OCI-LY3 (cell line): ENCODE measurements around the gene PRDM16.

ENCODE experiments used
- EZH2phosphoT487 ChIP-seq: fragments of 200-600 bp; shearing (Covaris generic); IDR thresholded peaks from 2 replicates; pipeline ENCODE4 v1.6.1; 2018; ENCODE audit warnings: antibody characterized with exemption, mixed run types, low read depth
- TF ChIP-seq, protein P1 (sequence below): fragments of 200-600, 300-600 bp; sonication (generic); IDR thresholded peaks from 2 replicates; pipeline ENCODE4 v1.5.1; 2014; ENCODE audit warnings: antibody characterized with exemption, low read length, low read depth

DNA sequence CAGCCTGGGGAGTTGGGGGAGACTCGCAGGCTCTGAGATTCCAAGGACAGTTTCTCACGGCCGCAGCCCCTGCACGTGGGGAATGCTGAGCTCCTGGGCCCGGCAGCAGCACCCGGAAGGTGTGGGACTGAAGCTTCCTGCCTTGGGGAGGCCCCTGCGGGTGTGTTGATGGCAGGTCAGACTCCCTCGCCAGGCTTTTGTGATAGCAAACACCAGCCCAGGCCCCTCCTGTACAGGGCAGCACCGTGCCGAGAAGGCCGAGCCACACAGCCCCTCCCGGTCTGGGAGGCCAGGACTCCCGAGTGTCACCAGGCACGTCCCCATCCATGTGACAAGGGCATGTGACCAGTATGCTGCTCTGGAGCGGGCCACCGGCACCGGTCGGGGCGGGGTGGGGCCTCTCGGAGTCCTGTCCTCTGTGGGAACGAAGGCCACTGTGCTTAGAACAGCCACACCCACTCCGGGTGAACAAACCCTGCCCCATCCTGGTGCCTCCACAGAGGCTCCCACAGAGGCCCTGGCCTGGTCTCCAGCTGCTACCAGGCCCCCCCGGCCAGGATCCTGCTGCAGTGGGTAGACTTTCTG is 354.3 kb downstream of the PRDM16 start:
- TF ChIP-seq, protein P1, sequence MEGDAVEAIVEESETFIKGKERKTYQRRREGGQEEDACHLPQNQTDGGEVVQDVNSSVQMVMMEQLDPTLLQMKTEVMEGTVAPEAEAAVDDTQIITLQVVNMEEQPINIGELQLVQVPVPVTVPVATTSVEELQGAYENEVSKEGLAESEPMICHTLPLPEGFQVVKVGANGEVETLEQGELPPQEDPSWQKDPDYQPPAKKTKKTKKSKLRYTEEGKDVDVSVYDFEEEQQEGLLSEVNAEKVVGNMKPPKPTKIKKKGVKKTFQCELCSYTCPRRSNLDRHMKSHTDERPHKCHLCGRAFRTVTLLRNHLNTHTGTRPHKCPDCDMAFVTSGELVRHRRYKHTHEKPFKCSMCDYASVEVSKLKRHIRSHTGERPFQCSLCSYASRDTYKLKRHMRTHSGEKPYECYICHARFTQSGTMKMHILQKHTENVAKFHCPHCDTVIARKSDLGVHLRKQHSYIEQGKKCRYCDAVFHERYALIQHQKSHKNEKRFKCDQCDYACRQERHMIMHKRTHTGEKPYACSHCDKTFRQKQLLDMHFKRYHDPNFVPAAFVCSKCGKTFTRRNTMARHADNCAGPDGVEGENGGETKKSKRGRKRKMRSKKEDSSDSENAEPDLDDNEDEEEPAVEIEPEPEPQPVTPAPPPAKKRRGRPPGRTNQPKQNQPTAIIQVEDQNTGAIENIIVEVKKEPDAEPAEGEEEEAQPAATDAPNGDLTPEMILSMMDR = no peak
- TF ChIP-seq EZH2phosphoT487 = no peak
